Fibroblast of villous mesenchyme (primary cell): ENCODE measurements around the gene ZPLD1. TPM values are rescaled to one million over a fixed set of nuclear protein-coding genes. Genes with fewer than 3 reads are reported as not detected.

ENCODE experiments used
- DNase-seq: peaks from one replicate; pipeline ENCODE4 v3.0.0-alpha.2; 2010; ENCODE audit warnings: low read depth
- H3K4me3 ChIP-seq: 2 replicates; pipeline ENCODE4 v1.5.1; 2011; ENCODE audit warnings: low read depth, mild to moderate bottlenecking, low read length
- total RNA-seq: library from RNA; depleted of rRNA; stranded (reverse); fragments of >200 nt; gene quantifications from 2 replicates; pipeline ENCODE4 v1.2.3, GENCODE V29; 2012
- TF ChIP-seq, protein P1 (sequence below): IDR thresholded peaks from 2 replicates; pipeline ENCODE4 v1.5.1; 2012; ENCODE audit warnings: low read depth, mild to moderate bottlenecking, low read length; ENCODE audit not compliant: insufficient read depth

The ZPLD1 gene
- total RNA-seq, 1 donor = 0.43 TPM

DNA sequence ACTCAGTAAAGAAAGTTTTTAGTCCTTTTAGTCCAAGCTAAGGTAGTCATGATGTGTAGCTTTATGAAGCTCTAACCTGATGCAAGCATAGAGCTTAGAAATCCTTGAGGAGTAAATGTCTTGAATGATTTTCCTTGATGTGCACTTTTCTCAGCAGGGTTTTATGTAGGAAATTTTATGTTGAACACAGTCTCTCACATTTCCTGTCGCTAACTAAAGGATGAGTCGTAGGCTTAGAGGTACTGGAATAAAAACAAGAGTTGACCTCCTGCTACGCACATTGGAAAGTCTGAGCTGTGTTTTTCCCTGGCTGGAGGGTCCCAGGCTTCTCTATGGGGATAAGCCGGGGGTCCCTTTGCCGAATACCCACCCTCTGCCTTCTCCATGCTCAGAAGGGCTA is 34.7 kb upstream of the ZPLD1 start:
- peak; percentile 4 for DNase-seq
- TF ChIP-seq, protein P1, sequence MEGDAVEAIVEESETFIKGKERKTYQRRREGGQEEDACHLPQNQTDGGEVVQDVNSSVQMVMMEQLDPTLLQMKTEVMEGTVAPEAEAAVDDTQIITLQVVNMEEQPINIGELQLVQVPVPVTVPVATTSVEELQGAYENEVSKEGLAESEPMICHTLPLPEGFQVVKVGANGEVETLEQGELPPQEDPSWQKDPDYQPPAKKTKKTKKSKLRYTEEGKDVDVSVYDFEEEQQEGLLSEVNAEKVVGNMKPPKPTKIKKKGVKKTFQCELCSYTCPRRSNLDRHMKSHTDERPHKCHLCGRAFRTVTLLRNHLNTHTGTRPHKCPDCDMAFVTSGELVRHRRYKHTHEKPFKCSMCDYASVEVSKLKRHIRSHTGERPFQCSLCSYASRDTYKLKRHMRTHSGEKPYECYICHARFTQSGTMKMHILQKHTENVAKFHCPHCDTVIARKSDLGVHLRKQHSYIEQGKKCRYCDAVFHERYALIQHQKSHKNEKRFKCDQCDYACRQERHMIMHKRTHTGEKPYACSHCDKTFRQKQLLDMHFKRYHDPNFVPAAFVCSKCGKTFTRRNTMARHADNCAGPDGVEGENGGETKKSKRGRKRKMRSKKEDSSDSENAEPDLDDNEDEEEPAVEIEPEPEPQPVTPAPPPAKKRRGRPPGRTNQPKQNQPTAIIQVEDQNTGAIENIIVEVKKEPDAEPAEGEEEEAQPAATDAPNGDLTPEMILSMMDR = no peak
- no peak overlapping the region for H3K4me3 ChIP-seq

GRCh38 chr3:102400766-102401165 is 34.0 kb upstream of the ZPLD1 start:
- TF ChIP-seq, protein P1 = no peak
- no peak overlapping the region for H3K4me3 ChIP-seq
- peak; percentile 15 for DNase-seq

DNA sequence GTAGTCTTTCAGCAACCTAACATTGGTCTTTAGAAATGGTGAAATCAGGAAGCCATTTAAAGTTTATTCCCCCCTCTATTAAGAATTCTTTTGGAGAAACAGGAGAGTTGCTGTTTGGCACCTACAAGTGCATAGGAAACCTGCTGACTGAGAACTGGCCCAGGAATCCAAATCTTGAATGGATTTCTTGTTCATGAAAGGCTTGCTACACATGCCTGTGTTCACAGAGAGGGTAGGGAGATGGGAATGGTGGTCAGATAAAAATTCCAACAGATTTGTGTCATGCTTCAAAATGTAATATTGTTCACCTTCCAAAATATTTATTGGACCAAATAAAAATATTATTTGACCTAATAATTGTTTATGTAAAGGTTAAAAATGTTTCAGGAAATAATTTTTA is 24.2 kb upstream of the ZPLD1 start:
- no peak for DNase-seq
- TF ChIP-seq, protein P1 = no peak
- H3K4me3 ChIP-seq = no peak overlapping the region

DNA sequence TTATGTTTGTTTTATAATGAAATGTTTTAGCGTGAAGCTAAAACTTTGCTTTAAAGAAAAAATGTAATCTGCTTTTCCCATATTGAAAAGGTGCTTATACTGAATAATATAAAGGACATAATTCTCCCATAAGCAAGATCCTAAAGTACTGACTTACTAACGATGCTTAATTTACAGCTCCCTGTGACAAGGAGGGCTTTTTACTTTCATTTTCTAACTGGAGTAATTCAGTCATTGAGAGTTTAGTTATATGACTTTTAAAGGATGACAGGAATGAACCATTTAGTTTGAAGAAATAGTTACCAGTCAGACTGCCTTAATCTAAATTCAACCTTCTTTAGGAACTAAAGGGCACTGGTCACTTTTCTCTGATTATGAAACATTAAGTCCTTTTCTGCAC is 19.3 kb upstream of the ZPLD1 start:
- peak overlapping the region; percentile 19 for H3K4me3 ChIP-seq
- peak; percentile 28 for DNase-seq
- TF ChIP-seq, protein P1 = no peak

- TF ChIP-seq, protein P1 = no peak
- no peak for DNase-seq
- H3K4me3 ChIP-seq = no peak overlapping the region
These were observed 15.0 kb upstream of the ZPLD1 start for GRCh38 chr3:102419786-102420185.

- TF ChIP-seq, protein P1 = no peak
- peak; percentile 66 for DNase-seq
- H3K4me3 ChIP-seq = no peak overlapping the region
These were observed 7.0 kb downstream of the ZPLD1 start for GRCh38 chr3:102441832-102442231.

DNA sequence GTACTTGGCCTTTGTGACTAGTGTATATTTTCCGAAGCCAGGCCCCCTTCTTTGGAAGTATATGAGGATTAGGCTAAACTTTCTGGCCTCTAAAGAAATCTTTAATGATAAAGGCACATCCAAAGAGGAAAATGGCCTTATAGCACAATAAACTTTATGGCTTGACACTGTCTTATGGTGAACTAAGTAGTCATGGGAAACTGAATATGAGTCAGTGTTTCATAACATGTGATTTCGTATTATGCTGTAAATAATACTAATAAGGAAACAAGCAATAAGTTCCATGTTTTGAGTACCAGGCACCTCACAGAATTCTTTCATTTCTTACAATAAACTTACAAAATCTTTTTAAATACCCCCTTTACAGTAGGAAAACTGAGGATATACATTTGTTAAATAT is 8.2 kb downstream of the ZPLD1 start:
- TF ChIP-seq, protein P1 = no peak
- peak; percentile 62 for DNase-seq
- H3K4me3 ChIP-seq = no peak overlapping the region
